Ovary (tissue), 9 donors: Measurements from ENCODE around the gene CAP1. TPM values are rescaled to one million over a fixed set of nuclear protein-coding genes. Genes with fewer than 3 reads are reported as not detected.

Experiments used
- DNase-seq, 5 donors: peaks; one replicate each; pipeline ENCODE4 v3.0.0-alpha.2; 2019 to 2020
- H3K27ac ChIP-seq, 2 donors: fragments of 200-600 bp; one replicate each; pipeline versions ENCODE4 v1.5.1 to v1.8.0; 2019 to 2022
- H3K27me3 ChIP-seq: fragments of 200-600 bp; one replicate; pipeline ENCODE4 v1.8.0; 2022
- H3K36me3 ChIP-seq: fragments of 200-600 bp; sonication (generic); one replicate; pipeline ENCODE4 v1.5.1; 2019
- H3K4me1 ChIP-seq: one replicate; pipeline ENCODE4 v1.8.1; 2013; ENCODE audit warnings: mild to moderate bottlenecking, moderate library complexity; ENCODE audit not compliant: insufficient read depth
- H3K4me3 ChIP-seq: fragments of 200-600 bp; sonication (generic); one replicate; pipeline ENCODE4 v1.5.1; 2017
- H3K9me3 ChIP-seq, 2 donors: fragments of 200-600 bp in 1 of 2; sonication (generic) in 1 of 2; one replicate each; pipeline versions ENCODE4 v1.5.1 to v1.8.1; 2013 to 2019; ENCODE audit warnings: mild to moderate bottlenecking in 1 of 2, moderate library complexity in 1 of 2
- EP300 ChIP-seq: sonication (generic); formaldehyde crosslinking; IDR thresholded peaks from one replicate; pipeline ENCODE4 v1.6.1; 2017; ENCODE audit warnings: antibody characterized with exemption
- POLR2A ChIP-seq: fragments of 450-650 bp; IDR thresholded peaks from one replicate; pipeline ENCODE4 v1.6.1; 2017; ENCODE audit warnings: antibody characterized with exemption, mild to moderate bottlenecking, moderate library complexity
- WGBS, 3 donors: extraction: QIAGEN DNeasy Blood & Tissue Kit in 1 of 3; methylation state at CpG; one replicate each; pipeline versions ENCODE4 v1.1.5 to v1.1.7; 2013 to 2017; 5-methylcytosine and 5-hydroxymethylcytosine counted together
- intact Hi-C, 4 donors: fragments of 100-400 bp; cut with DNase I; formaldehyde crosslinking; loops; one replicate each; pipeline versions ENCODE4 v1.11.0 to v1.15.1; 2022 to 2023
- polyA plus RNA-seq, 2 donors: library from polyadenylated mRNA; stranded (reverse); fragments of 200-250 nt in 1 of 2; fragments of 350-450 nt in 1 of 2; fragmentation: Illumina TruSeq in 1 of 2; extraction: RNeasy Lipid Tissue Mini Kit (QIAGEN cat#74804) in 1 of 2; gene quantifications; one replicate each; pipeline ENCODE4 v1.2.3, GENCODE V29; 2013 to 2014
- total RNA-seq, 7 donors: library from RNA; depleted of rRNA in 2 of 7; stranded (reverse); fragments of >200 nt in 2 of 7; fragmentation: NEBNext Ultra II Directional in 3 of 7; extraction: Animal tissue kit (Norgen Biotek cat#: 25700) in 3 of 7; gene quantifications; one replicate each; pipeline versions ENCODE4 v1.1.0 to v1.2.4, GENCODE V29; 2016 to 2023
- TF ChIP-seq, protein P1 (sequence below), 3 donors: fragments of 450-650 bp in 2 of 3; fragments of 200-600 bp in 1 of 3; IDR thresholded peaks; one replicate each; pipeline versions ENCODE4 v1.5.1 to v1.8.0; 2016 to 2022; ENCODE audit warnings: antibody characterized with exemption in 3 of 3, mild to moderate bottlenecking in 1 of 3
- donor health status: DM: no; HTN: no; CAD: no; lungs with moderate emphysema.
- donor health status: DM: no; HTN: no; CAD: no.
- donor health status: Bipolar disorder and iron deficiency.
- donor health status: DM: yes; HTN: yes; CAD: no.
- donor health status: DM: no; HTN: no; CAD: no.
- donor health status: DM: yes; HTN: yes; CAD: no.

The CAP1 gene
- total and polyA plus RNA-seq, 9 donors, result 76.8 to 325 (median 194) TPM

- Histone ChIP-seq H3K27me3 (no peaks in the 10 kb centered on the region), H3K4me3 (no peak overlapping the region), H3K27ac (no peak overlapping the region), H3K9me3 (no peaks in the 10 kb centered on the region), H3K4me1 (no peaks in the 10 kb centered on the region), H3K36me3 (no peaks in the 10 kb centered on the region)
- no peak for DNase-seq
- intact Hi-C loops, result no loop called here
- TF ChIP-seq, protein P1, sequence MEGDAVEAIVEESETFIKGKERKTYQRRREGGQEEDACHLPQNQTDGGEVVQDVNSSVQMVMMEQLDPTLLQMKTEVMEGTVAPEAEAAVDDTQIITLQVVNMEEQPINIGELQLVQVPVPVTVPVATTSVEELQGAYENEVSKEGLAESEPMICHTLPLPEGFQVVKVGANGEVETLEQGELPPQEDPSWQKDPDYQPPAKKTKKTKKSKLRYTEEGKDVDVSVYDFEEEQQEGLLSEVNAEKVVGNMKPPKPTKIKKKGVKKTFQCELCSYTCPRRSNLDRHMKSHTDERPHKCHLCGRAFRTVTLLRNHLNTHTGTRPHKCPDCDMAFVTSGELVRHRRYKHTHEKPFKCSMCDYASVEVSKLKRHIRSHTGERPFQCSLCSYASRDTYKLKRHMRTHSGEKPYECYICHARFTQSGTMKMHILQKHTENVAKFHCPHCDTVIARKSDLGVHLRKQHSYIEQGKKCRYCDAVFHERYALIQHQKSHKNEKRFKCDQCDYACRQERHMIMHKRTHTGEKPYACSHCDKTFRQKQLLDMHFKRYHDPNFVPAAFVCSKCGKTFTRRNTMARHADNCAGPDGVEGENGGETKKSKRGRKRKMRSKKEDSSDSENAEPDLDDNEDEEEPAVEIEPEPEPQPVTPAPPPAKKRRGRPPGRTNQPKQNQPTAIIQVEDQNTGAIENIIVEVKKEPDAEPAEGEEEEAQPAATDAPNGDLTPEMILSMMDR (IDR thresholded peaks at IDR 0.05), result no peak
- no peak for TF ChIP-seq EP300
- no peak for TF ChIP-seq POLR2A
- 89 to 96% (median 91%) methylated on average over 3 of the region's 3 CpGs for WGBS, 3 donors
Observed at GRCh38 chr1:40011198-40011597, 29.3 kb upstream of the CAP1 start.

- no peak overlapping the region for H3K4me3 ChIP-seq
- H3K27ac ChIP-seq, result no peak overlapping the region
- no peaks in the 10 kb centered on the region for H3K36me3 ChIP-seq
- no peaks in the 10 kb centered on the region for H3K27me3 ChIP-seq
- 85 to 89% (median 89%) methylated on average over 3 of the region's 3 CpGs for WGBS, 3 donors
- TF ChIP-seq, protein P1 (IDR thresholded peaks at IDR 0.05), result no peak
- TF ChIP-seq EP300 (no peak), POLR2A (no peak)
- H3K4me1 ChIP-seq, result no peaks in the 10 kb centered on the region
- H3K9me3 ChIP-seq, result peaks cover 0 to 3% of the 10 kb centered on the region in 2 donors
- intact Hi-C loops, result no loop called here
- no peak for DNase-seq
Observed at GRCh38 chr1:40014253-40014706, 26.2 kb upstream of the CAP1 start.

- no peak overlapping the region for H3K4me3 ChIP-seq
- H3K9me3 ChIP-seq, result peaks cover 0 to 3% of the 10 kb centered on the region in 2 donors
- no peak for DNase-seq
- WGBS, 3 donors, result 42 to 54% (median 47%) methylated on average over 10 of the region's 10 CpGs
- intact Hi-C loops, result no loop called here
- no peaks in the 10 kb centered on the region for H3K36me3 ChIP-seq
- no peak overlapping the region for H3K27ac ChIP-seq
- H3K4me1 ChIP-seq, result no peaks in the 10 kb centered on the region
- TF ChIP-seq, protein P1 (IDR thresholded peaks at IDR 0.05), result no peak
- TF ChIP-seq POLR2A (no peak), EP300 (no peak)
- H3K27me3 ChIP-seq, result no peaks in the 10 kb centered on the region
Observed at GRCh38 chr1:40014812-40015594, 25.5 kb upstream of the CAP1 start.

DNA sequence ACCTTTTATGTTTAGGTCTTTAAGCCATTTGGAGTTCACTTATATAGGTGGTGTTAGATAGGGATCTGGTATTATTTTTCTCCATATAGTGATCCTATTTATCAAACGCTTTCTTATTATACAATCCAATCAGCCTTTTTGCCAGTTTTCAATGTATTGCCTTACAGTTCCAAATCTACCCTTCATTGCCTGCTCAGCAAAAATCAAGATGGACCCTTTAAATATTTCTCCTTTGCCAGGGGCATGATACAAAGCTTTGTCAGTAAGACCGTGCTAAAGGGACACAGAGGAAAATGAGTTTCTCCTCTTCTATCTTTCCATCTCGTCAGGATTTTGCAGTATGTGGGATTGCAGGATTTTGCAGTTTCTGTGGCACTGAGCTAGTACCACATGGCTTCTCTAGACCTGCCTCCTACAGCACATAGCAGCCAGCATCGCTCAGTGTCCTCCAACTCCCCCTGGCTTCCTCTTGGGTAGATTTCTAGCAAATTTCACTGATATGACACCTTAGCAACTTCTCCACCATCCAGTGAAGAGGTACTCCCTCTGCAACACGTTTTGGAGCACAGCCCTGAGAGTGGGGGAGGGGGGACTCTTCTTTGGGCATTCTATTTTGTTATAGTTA lies 22.5 kb upstream of the CAP1 start:
- intact Hi-C loops, result no loop called here
- TF ChIP-seq EP300, result no peak
- TF ChIP-seq, protein P1 (IDR thresholded peaks at IDR 0.05), result no peak
- TF ChIP-seq POLR2A, result no peak
- Histone ChIP-seq H3K4me3 (no peak overlapping the region), H3K36me3 (no peaks in the 10 kb centered on the region), H3K9me3 (peaks cover 0 to 3% of the 10 kb centered on the region in 2 donors), H3K27ac (no peak overlapping the region), H3K27me3 (no peaks in the 10 kb centered on the region), H3K4me1 (no peaks in the 10 kb centered on the region)
- no peak for DNase-seq
- WGBS, 3 donors, result 61 to 66% (median 63%) methylated on average over 5 of the region's 5 CpGs
